ENCODE results near the gene CGB7. TPM values are rescaled to one million over a fixed set of nuclear protein-coding genes. Genes with fewer than 3 reads are reported as not detected.

The CGB7 gene
- total RNA-seq, 4 donors from 2014 or later, result 0.22 to 4.4 (median 1.7) TPM; not detected in 1

GRCh38 chr19:49102303-49102702 is 44.8 kb upstream of the CGB7 start:
- no peak for DNase-seq
- Histone ChIP-seq H3K9me3 (no peaks in the 10 kb centered on the region), H3K4me1 (peaks cover 0 to 20% (median 1%) of the 10 kb centered on the region in 3 donors), H3K36me3 (peaks cover 43 to 98% (median 87%) of the 10 kb centered on the region in 3 donors), H3K27me3 (no peaks in the 10 kb centered on the region), H3K27ac (no peak overlapping the region), H3K4me3 (no peak overlapping the region)
- intact Hi-C loops (cut with DNase I), result loop anchor here (5.0 kb wide), 1 partner anchor 95 kb away; no protein-coding TSS in a partner anchor
- no peak for TF ChIP-seq POLR2A (IDR thresholded peaks at IDR 0.05)
- TF ChIP-seq CTCF (IDR thresholded peaks at IDR 0.05), result no peak
- WGBS, 2 donors, result 79 to 94% methylated on average over 6 to 7 of the region's 12 CpGs

GRCh38 chr19:49101160-49101559 is 43.6 kb upstream of the CGB7 start:
- TF ChIP-seq CTCF (IDR thresholded peaks at IDR 0.05) (no peak), POLR2A (IDR thresholded peaks at IDR 0.05) (no peak)
- Histone ChIP-seq H3K9me3 (no peaks in the 10 kb centered on the region), H3K36me3 (peaks cover 47 to 98% (median 77%) of the 10 kb centered on the region in 3 donors), H3K4me1 (peaks cover 0 to 20% (median 5%) of the 10 kb centered on the region in 3 donors), H3K27ac (no peak overlapping the region), H3K27me3 (no peaks in the 10 kb centered on the region), H3K4me3 (no peak overlapping the region)
- intact Hi-C loops (cut with DNase I), result loop anchor here (5.0 kb wide), 1 partner anchor 96 kb away; no protein-coding TSS in a partner anchor
- DNase-seq, result no peak
- WGBS, 2 donors, result 58 to 63% methylated on average over 6 to 10 of the region's 12 CpGs

- H3K4me3 ChIP-seq, result no peak overlapping the region
- 69% methylated on average over 4 of the region's 4 CpGs for WGBS, 2 donors
- no peaks in the 10 kb centered on the region for H3K9me3 ChIP-seq
- H3K27me3 ChIP-seq, result no peaks in the 10 kb centered on the region
- TF ChIP-seq CTCF (IDR thresholded peaks at IDR 0.05), result no peak
- no peak for TF ChIP-seq POLR2A (IDR thresholded peaks at IDR 0.05)
- peaks cover 37 to 96% (median 57%) of the 10 kb centered on the region in 3 donors for H3K36me3 ChIP-seq
- DNase-seq, result no peak
- peaks cover 0 to 29% (median 5%) of the 10 kb centered on the region in 3 donors for H3K4me1 ChIP-seq
- H3K27ac ChIP-seq, result no peak overlapping the region
- intact Hi-C loops (cut with DNase I), result loop anchor here (5.0 kb wide), 1 partner anchor 49 kb away; no protein-coding TSS in a partner anchor
These were observed 41.2 kb upstream of the CGB7 start for GRCh38 chr19:49098795-49099194.

GRCh38 chr19:49097453-49098288 is 40.1 kb upstream of the CGB7 start:
- Histone ChIP-seq H3K36me3 (peaks cover 35 to 96% (median 53%) of the 10 kb centered on the region in 3 donors), H3K4me1 (peaks cover 0 to 29% (median 5%) of the 10 kb centered on the region in 3 donors), H3K9me3 (no peaks in the 10 kb centered on the region), H3K27ac (peak overlapping the region in 2 of 4 donors; percentile 5 to 23), H3K27me3 (no peaks in the 10 kb centered on the region), H3K4me3 (no peak overlapping the region)
- intact Hi-C loops (cut with DNase I), result loop anchor here (5.0 kb wide), 1 partner anchor 50 kb away; no protein-coding TSS in a partner anchor
- 41 to 53% methylated on average over 7 of the region's 8 CpGs for WGBS, 2 donors
- TF ChIP-seq POLR2A (IDR thresholded peaks at IDR 0.05), result no peak
- TF ChIP-seq CTCF (IDR thresholded peaks at IDR 0.05), result peak; percentile 98 to 100 (median 98)
- no peak for DNase-seq

All from esophagus squamous epithelium (tissue), 5 donors.